Measurements from ENCODE around the gene FMNL2.

FMNL2 gene

DNA sequence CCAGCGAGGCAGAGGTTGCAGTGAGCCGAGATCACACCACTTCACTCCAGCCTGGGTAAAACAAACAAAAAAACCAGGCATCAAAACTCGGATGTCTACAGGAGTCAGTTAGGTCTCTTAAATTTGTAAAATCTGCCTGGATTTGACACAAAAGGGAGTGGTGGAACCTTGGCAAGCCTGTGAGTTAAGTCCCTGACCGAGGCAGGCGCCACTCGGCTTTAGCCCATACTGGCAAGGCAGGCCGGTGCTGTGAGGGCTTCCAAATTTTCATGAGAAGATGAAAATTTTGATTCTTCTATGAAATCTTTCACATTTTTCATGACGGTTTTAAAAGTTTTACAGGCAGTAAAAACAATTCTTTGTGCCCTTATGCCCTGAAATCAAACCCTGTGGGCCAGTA is 165.8 kb downstream of the FMNL2 start:
- no peak overlapping the region for H3K4me3 ChIP-seq (ENCODE audit: low read depth, low read length)
- no peak for DNase-seq (ENCODE audit: low read depth)
- TF ChIP-seq, protein P1, sequence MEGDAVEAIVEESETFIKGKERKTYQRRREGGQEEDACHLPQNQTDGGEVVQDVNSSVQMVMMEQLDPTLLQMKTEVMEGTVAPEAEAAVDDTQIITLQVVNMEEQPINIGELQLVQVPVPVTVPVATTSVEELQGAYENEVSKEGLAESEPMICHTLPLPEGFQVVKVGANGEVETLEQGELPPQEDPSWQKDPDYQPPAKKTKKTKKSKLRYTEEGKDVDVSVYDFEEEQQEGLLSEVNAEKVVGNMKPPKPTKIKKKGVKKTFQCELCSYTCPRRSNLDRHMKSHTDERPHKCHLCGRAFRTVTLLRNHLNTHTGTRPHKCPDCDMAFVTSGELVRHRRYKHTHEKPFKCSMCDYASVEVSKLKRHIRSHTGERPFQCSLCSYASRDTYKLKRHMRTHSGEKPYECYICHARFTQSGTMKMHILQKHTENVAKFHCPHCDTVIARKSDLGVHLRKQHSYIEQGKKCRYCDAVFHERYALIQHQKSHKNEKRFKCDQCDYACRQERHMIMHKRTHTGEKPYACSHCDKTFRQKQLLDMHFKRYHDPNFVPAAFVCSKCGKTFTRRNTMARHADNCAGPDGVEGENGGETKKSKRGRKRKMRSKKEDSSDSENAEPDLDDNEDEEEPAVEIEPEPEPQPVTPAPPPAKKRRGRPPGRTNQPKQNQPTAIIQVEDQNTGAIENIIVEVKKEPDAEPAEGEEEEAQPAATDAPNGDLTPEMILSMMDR (IDR thresholded peaks at IDR 0.05; ENCODE audit: low read depth, low read length, missing control alignments), result no peak
- in situ Hi-C loops (cut with HindIII; ENCODE audit: low sequenced_read_pairs), result no loop called here

DNA sequence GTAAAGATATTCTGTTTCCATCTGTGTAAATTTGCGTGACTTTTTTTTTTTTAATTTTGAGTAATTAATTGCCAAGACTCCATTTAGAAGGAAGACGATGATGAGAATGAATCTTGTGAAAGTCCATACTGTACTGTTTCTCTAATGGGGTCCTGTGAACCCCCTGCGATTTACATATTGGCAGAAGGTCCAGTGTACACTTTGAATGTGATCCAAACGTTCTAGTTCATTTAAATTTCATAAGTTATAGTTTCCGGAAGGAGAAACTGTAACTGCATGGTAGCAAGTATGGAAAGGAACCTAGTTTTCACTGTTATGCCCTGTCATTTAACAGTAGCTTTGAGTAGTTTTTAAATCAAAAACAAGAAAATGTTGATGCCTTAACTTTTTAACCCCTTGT is 166.7 kb downstream of the FMNL2 start:
- DNase-seq (ENCODE audit: low read depth), result no peak
- TF ChIP-seq, protein P1 (IDR thresholded peaks at IDR 0.05; ENCODE audit: low read depth, low read length, missing control alignments), result no peak
- H3K4me3 ChIP-seq (ENCODE audit: low read depth, low read length), result no peak overlapping the region
- in situ Hi-C loops (cut with HindIII; ENCODE audit: low sequenced_read_pairs), result no loop called here

DNA sequence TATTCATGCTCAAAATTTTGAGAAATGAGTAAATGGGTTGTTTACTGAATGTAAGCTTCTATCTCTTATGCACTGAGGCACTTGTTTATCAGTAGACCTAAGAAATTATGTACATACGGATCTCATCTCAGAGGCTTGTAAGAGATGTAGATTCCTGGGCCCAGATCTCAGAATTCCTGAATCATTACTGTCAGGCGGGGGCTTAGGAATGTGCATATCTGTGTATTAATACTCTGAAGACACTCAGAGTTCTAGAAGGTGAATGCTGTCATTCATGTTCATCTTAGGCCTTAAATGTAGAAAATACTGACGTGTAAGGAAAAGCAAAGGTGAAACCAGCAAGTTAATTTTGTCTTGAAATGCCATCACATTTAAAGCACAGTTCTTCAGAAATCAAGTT is 169.6 kb downstream of the FMNL2 start:
- DNase-seq (ENCODE audit: low read depth), result no peak
- in situ Hi-C loops (cut with HindIII; ENCODE audit: low sequenced_read_pairs), result no loop called here

DNA sequence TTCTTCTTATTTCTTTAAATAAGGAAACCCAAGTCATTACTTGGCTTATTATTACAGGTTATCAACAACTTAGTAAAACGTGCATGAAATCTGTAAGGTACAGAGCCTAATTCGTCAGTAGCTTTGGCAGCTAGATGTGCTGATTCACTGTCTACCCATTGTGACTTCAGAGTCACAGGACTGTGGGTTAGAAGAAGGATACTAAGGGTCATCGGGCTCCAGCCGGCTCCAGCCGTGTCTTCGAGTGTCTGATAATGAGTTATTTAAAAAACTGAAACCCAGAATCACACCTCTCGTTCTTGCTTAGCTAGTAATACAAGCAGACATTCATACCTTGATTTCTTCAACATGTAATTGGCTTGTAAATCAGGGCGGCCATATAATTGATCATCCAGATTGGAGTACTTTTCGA is 170.5 kb downstream of the FMNL2 start:
- DNase-seq (ENCODE audit: low read depth), result no peak
- TF ChIP-seq, protein P1 (IDR thresholded peaks at IDR 0.05; ENCODE audit: low read depth, low read length, missing control alignments), result no peak
- in situ Hi-C loops (cut with HindIII; ENCODE audit: low sequenced_read_pairs), result no loop called here
- no peak overlapping the region for H3K4me3 ChIP-seq (ENCODE audit: low read depth, low read length)

More for the DNA sequence above, 169.6 kb downstream of the FMNL2 start:
- H3K4me3 ChIP-seq (ENCODE audit: low read depth, low read length), result no peak overlapping the region
- TF ChIP-seq, protein P1 (IDR thresholded peaks at IDR 0.05; ENCODE audit: low read depth, low read length, missing control alignments), result no peak

DNA sequence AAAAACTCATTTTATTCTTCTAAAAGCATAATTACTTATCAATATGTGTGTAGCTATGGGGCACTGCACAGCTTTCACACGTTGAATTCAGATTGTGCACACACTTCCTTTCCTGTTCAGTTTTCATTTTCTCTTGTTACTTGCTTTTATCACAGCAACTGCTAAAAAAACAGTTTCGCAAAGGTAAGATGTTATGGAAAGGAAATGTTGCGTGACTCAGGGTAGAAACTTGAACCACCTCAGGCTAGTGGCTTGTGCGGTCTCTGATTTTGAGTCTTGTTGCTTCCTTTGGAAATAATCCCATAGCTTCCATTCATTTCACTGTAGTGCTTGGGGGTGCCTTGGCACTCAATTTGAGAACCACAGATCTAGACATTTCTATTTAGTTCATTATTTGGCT is 171.9 kb downstream of the FMNL2 start:
- in situ Hi-C loops (cut with HindIII; ENCODE audit: low sequenced_read_pairs), result no loop called here
- H3K4me3 ChIP-seq (ENCODE audit: low read depth, low read length), result no peak overlapping the region
- peak; percentile 86 for DNase-seq (ENCODE audit: low read depth)

DNA sequence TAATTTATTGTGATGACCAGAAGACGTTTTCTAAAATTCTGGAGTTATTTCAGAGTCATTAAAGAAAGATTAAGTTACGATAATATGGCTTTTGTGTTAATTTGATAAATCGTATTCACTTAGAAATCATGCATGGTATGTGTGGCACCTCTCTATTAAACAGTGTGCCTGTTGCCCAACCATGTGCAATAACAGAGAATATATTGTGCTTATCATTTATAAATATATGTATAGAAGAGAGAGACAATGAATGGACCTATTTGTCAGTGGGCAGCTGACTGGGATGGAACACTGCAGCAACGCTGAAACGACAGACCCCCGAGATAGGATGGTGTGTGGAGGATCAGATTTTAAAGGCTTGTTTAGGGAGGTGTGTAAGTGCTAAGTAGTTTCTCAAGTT is 172.9 kb downstream of the FMNL2 start:
- no peak for DNase-seq (ENCODE audit: low read depth)
- H3K4me3 ChIP-seq (ENCODE audit: low read depth, low read length), result no peak overlapping the region
- TF ChIP-seq, protein P1 (IDR thresholded peaks at IDR 0.05; ENCODE audit: low read depth, low read length, missing control alignments), result no peak
- in situ Hi-C loops (cut with HindIII; ENCODE audit: low sequenced_read_pairs), result no loop called here

More for the DNA sequence above, 171.9 kb downstream of the FMNL2 start:
- TF ChIP-seq, protein P1 (IDR thresholded peaks at IDR 0.05; ENCODE audit: low read depth, low read length, missing control alignments), result no peak

DNA sequence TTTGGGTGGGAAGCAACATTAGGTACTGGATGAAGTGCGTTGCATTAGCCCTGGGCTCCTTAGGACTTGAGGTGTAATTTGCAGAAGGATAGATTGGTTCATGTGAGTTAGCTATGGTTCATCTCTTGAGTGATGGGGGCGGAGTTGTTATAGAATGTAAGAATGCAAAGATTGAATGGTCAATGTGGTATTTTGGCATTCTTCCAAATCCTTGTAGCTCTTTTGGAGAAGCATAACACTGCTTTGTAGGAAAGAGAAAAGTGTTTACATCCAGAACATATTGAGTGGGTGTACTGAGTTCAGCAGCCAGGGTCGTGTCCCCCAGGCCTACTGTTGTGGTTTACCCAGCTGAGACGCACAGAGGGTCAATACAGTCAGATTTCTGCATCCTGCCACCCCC is 173.5 kb downstream of the FMNL2 start:
- DNase-seq (ENCODE audit: low read depth), result peak; percentile 48
- H3K4me3 ChIP-seq (ENCODE audit: low read depth, low read length), result no peak overlapping the region
- in situ Hi-C loops (cut with HindIII; ENCODE audit: low sequenced_read_pairs), result no loop called here
- TF ChIP-seq, protein P1 (IDR thresholded peaks at IDR 0.05; ENCODE audit: low read depth, low read length, missing control alignments), result no peak
